ENCODE data around the gene DIRAS2.

- no peak for TF ChIP-seq TSHZ2 (CRISPR knock-in tag; IDR thresholded peaks at IDR 0.05)
- no peak for TF ChIP-seq ZNF565 (CRISPR knock-in tag; conservative IDR thresholded peaks at IDR 0.05; ENCODE audit: low read depth)
These were observed 42.6 kb downstream of the DIRAS2 start for GRCh38 chr9:90600029-90600428.
